ENCODE measurements around the gene LGR6.

GRCh38 chr1:202264726-202265125 lies 71.1 kb downstream of the LGR6 start:
- no peak for TF ChIP-seq CHD1 (IDR thresholded peaks at IDR 0.05; ENCODE audit: low read depth, low read length)
- TF ChIP-seq, protein P1, sequence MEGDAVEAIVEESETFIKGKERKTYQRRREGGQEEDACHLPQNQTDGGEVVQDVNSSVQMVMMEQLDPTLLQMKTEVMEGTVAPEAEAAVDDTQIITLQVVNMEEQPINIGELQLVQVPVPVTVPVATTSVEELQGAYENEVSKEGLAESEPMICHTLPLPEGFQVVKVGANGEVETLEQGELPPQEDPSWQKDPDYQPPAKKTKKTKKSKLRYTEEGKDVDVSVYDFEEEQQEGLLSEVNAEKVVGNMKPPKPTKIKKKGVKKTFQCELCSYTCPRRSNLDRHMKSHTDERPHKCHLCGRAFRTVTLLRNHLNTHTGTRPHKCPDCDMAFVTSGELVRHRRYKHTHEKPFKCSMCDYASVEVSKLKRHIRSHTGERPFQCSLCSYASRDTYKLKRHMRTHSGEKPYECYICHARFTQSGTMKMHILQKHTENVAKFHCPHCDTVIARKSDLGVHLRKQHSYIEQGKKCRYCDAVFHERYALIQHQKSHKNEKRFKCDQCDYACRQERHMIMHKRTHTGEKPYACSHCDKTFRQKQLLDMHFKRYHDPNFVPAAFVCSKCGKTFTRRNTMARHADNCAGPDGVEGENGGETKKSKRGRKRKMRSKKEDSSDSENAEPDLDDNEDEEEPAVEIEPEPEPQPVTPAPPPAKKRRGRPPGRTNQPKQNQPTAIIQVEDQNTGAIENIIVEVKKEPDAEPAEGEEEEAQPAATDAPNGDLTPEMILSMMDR (IDR thresholded peaks at IDR 0.05; ENCODE audit: control extremely low read depth in 1 of 3, insufficient read depth in 1 of 3, low read depth in 1 of 3, low read length in 3 of 3): no peak
- TF ChIP-seq POLR2AphosphoS5 (IDR thresholded peaks at IDR 0.05; ENCODE audit: low read depth, low read length): no peak
- TF ChIP-seq POLR2A (IDR thresholded peaks at IDR 0.05; ENCODE audit: control extremely low read depth in 1 of 2, low read depth in 2 of 2, low read length in 2 of 2): no peak
- no peak for TF ChIP-seq NRF1 (IDR thresholded peaks at IDR 0.05; ENCODE audit: low read depth, low read length)
